GM12878 (cell line): ENCODE results near the gene LTBP3. TPM values are rescaled to one million over a fixed set of nuclear protein-coding genes. Genes with fewer than 3 reads are reported as not detected.

Source experiments
- BCL11A ChIP-seq: IDR thresholded peaks from 2 replicates; pipeline ENCODE4 v1.6.1; 2011; ENCODE audit warnings: low read depth, low read length
- BHLHE40 ChIP-seq, 2 experiments: fragments of 450-650 bp in 1 of 2; IDR thresholded peaks; 2 replicates each; pipeline ENCODE4 v1.6.1; 2011 to 2017; ENCODE audit warnings: low read depth in 2 of 2, borderline replicate concordance in 1 of 2, improper control_type of control experiment in 1 of 2, low read length in 1 of 2, mild to moderate bottlenecking in 1 of 2
- BRCA1 ChIP-seq: IDR thresholded peaks from 2 replicates; pipeline ENCODE4 v1.6.1; 2011; ENCODE audit warnings: low read depth, low read length, improper control_type of control experiment
- NFXL1 ChIP-seq: fragments of 450-650 bp; IDR thresholded peaks from 2 replicates; pipeline ENCODE4 v1.6.1; 2017; ENCODE audit warnings: antibody characterized with exemption, mild to moderate bottlenecking, borderline replicate concordance
- PML ChIP-seq: IDR thresholded peaks from 2 replicates; pipeline ENCODE4 v1.6.1; 2012; ENCODE audit warnings: low read length, inconsistent platforms
- RAD51 ChIP-seq: fragments of 450-650 bp; IDR thresholded peaks from 2 replicates; pipeline ENCODE4 v1.6.1; 2016; ENCODE audit warnings: moderate library complexity, mild to moderate bottlenecking, inconsistent platforms
- RCOR1 ChIP-seq: conservative IDR thresholded peaks from 2 replicates; pipeline ENCODE4 v1.6.1; 2012; ENCODE audit warnings: low read depth, low read length, improper control_type of control experiment
- TCF3 ChIP-seq: IDR thresholded peaks from 2 replicates; pipeline ENCODE4 v1.6.1; 2012; ENCODE audit warnings: low read depth, mild to moderate bottlenecking, low read length, borderline replicate concordance; ENCODE audit not compliant: insufficient read depth
- ZNF384 ChIP-seq: IDR thresholded peaks from 2 replicates; pipeline ENCODE4 v1.6.1; 2012; ENCODE audit warnings: low read depth, mild to moderate bottlenecking, low read length, improper control_type of control experiment, borderline replicate concordance
- polyA plus RNA-seq, 11 experiments: library from polyadenylated mRNA; depleted of rRNA in 4 of 11; unstranded in 6 of 11; stranded (reverse) in 5 of 11; fragments of >200 nt; fragmentation: Nextera tagmentation in 4 of 11; fragmentation: Illumina TruSeq in 1 of 11; extraction: Ambion mirVana in 4 of 11; extraction: Trizol in 1 of 11; gene quantifications; 1 replicate in 1 of 11; 2 replicates in 10 of 11; pipeline versions ENCODE4 v1.2.1 to v1.2.3, GENCODE V29; 2011 to 2016; ENCODE audit warnings: inconsistent platforms in 2 of 11, missing spikeins in 2 of 11, low read depth in 1 of 11
- total RNA-seq, 4 experiments: library from RNA; depleted of rRNA in 3 of 4; stranded (reverse); fragments of >200 nt in 3 of 4; fragmentation: Illumina TruSeq in 1 of 4; extraction: Trizol in 1 of 4; gene quantifications; 2 replicates each; pipeline versions ENCODE4 v1.2.1 to v1.2.3, GENCODE V29; 2013 to 2021
- TF ChIP-seq, protein P1 (sequence below): fragments of 450-650 bp; formaldehyde crosslinking; IDR thresholded peaks from 2 replicates; pipeline ENCODE4 v1.5.0; 2022; ENCODE audit warnings: mild to moderate bottlenecking, missing genetic modification characterization
- TF ChIP-seq, protein P2 (sequence below), 3 experiments: IDR thresholded peaks in 2 of 3; conservative IDR thresholded peaks in 1 of 3; 2 replicates each; pipeline ENCODE4 v1.5.1; 2011; ENCODE audit warnings: low read depth in 3 of 3, low read length in 3 of 3, mild to moderate bottlenecking in 3 of 3, control low read depth in 2 of 3, moderate library complexity in 2 of 3, inconsistent platforms in 1 of 3, mixed read lengths in 1 of 3; ENCODE audit not compliant: control insufficient read depth in 2 of 3, insufficient read depth in 1 of 3; ENCODE audit errors: extremely low read depth in 1 of 3
- TF ChIP-seq, protein P3 (sequence below): fragments of 450-650 bp; IDR thresholded peaks from 2 replicates; pipeline ENCODE4 v1.6.1; 2016; ENCODE audit warnings: mild to moderate bottlenecking
- TF ChIP-seq, protein P4 (sequence below): fragments of 450-650 bp; IDR thresholded peaks from 2 replicates; pipeline ENCODE4 v1.6.1; 2017; ENCODE audit warnings: low read depth, mild to moderate bottlenecking, moderate library complexity
- TF ChIP-seq, protein P5 (sequence below): fragments of 450-650 bp; IDR thresholded peaks from 2 replicates; pipeline ENCODE4 v1.6.1; 2017; ENCODE audit warnings: borderline replicate concordance
- TF ChIP-seq, protein P6 (sequence below): fragments of 450-650 bp; formaldehyde crosslinking; IDR thresholded peaks from 2 replicates; pipeline ENCODE4 v1.4.0; 2022; ENCODE audit warnings: mild to moderate bottlenecking, moderate library complexity

LTBP3 gene
- total and polyA plus RNA-seq, 10 of the 15 experiments (the other 5 are each of a cell fraction or from before 2014, with no cell fraction given), result 2.2 to 12.2 (median 6.2) TPM; not detected in 2

DNA sequence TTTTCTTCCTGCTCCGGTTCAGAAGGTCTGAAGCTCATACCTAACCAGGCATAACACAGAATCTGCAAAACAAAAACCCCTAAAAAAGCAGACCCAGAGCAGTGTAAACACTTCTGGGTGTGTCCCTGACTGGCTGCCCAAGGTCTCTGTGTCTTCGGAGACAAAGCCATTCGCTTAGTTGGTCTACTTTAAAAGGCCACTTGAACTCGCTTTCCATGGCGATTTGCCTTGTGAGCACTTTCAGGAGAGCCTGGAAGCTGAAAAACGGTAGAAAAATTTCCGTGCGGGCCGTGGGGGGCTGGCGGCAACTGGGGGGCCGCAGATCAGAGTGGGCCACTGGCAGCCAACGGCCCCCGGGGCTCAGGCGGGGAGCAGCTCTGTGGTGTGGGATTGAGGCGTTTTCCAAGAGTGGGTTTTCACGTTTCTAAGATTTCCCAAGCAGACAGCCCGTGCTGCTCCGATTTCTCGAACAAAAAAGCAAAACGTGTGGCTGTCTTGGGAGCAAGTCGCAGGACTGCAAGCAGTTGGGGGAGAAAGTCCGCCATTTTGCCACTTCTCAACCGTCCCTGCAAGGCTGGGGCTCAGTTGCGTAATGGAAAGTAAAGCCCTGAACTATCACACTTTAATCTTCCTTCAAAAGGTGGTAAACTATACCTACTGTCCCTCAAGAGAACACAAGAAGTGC lies 60.0 kb downstream of the LTBP3 start (continued):
- TF ChIP-seq, protein P1, sequence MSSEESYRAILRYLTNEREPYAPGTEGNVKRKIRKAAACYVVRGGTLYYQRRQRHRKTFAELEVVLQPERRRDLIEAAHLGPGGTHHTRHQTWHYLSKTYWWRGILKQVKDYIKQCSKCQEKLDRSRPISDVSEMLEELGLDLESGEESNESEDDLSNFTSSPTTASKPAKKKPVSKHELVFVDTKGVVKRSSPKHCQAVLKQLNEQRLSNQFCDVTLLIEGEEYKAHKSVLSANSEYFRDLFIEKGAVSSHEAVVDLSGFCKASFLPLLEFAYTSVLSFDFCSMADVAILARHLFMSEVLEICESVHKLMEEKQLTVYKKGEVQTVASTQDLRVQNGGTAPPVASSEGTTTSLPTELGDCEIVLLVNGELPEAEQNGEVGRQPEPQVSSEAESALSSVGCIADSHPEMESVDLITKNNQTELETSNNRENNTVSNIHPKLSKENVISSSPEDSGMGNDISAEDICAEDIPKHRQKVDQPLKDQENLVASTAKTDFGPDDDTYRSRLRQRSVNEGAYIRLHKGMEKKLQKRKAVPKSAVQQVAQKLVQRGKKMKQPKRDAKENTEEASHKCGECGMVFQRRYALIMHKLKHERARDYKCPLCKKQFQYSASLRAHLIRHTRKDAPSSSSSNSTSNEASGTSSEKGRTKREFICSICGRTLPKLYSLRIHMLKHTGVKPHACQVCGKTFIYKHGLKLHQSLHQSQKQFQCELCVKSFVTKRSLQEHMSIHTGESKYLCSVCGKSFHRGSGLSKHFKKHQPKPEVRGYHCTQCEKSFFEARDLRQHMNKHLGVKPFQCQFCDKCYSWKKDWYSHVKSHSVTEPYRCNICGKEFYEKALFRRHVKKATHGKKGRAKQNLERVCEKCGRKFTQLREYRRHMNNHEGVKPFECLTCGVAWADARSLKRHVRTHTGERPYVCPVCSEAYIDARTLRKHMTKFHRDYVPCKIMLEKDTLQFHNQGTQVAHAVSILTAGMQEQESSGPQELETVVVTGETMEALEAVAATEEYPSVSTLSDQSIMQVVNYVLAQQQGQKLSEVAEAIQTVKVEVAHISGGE (CRISPR knock-in tag), result no peak
- TF ChIP-seq, protein P2, sequence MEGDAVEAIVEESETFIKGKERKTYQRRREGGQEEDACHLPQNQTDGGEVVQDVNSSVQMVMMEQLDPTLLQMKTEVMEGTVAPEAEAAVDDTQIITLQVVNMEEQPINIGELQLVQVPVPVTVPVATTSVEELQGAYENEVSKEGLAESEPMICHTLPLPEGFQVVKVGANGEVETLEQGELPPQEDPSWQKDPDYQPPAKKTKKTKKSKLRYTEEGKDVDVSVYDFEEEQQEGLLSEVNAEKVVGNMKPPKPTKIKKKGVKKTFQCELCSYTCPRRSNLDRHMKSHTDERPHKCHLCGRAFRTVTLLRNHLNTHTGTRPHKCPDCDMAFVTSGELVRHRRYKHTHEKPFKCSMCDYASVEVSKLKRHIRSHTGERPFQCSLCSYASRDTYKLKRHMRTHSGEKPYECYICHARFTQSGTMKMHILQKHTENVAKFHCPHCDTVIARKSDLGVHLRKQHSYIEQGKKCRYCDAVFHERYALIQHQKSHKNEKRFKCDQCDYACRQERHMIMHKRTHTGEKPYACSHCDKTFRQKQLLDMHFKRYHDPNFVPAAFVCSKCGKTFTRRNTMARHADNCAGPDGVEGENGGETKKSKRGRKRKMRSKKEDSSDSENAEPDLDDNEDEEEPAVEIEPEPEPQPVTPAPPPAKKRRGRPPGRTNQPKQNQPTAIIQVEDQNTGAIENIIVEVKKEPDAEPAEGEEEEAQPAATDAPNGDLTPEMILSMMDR (IDR thresholded peaks at IDR 0.05 in 2 of 3, conservative IDR thresholded peaks at IDR 0.05 in 1 of 3; ENCODE audit: control insufficient read depth in 2 of 3, extremely low read depth in 1 of 3, insufficient read depth in 1 of 3, low read depth in 3 of 3, low read length in 3 of 3), result no peak
- TF ChIP-seq TCF3, result 0 out of 2 replicates have a peak, but pooled peaks have one; percentile 20
- no peak for TF ChIP-seq BRCA1
- TF ChIP-seq, protein P3, sequence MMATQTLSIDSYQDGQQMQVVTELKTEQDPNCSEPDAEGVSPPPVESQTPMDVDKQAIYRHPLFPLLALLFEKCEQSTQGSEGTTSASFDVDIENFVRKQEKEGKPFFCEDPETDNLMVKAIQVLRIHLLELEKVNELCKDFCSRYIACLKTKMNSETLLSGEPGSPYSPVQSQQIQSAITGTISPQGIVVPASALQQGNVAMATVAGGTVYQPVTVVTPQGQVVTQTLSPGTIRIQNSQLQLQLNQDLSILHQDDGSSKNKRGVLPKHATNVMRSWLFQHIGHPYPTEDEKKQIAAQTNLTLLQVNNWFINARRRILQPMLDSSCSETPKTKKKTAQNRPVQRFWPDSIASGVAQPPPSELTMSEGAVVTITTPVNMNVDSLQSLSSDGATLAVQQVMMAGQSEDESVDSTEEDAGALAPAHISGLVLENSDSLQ, result 0 out of 2 replicates have a peak, but pooled peaks have one; percentile 4
- no peak for TF ChIP-seq RCOR1
- no peak for TF ChIP-seq RAD51
- no peak for TF ChIP-seq BHLHE40 (IDR thresholded peaks at IDR 0.05; ENCODE audit: borderline replicate concordance in 1 of 2, low read depth in 2 of 2, low read length in 1 of 2)
- TF ChIP-seq PML, result no peak
- TF ChIP-seq ZNF384, result no peak
- TF ChIP-seq, protein P4, sequence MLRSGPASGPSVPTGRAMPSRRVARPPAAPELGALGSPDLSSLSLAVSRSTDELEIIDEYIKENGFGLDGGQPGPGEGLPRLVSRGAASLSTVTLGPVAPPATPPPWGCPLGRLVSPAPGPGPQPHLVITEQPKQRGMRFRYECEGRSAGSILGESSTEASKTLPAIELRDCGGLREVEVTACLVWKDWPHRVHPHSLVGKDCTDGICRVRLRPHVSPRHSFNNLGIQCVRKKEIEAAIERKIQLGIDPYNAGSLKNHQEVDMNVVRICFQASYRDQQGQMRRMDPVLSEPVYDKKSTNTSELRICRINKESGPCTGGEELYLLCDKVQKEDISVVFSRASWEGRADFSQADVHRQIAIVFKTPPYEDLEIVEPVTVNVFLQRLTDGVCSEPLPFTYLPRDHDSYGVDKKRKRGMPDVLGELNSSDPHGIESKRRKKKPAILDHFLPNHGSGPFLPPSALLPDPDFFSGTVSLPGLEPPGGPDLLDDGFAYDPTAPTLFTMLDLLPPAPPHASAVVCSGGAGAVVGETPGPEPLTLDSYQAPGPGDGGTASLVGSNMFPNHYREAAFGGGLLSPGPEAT, result no peak
- no peak for TF ChIP-seq BCL11A
- TF ChIP-seq, protein P5, sequence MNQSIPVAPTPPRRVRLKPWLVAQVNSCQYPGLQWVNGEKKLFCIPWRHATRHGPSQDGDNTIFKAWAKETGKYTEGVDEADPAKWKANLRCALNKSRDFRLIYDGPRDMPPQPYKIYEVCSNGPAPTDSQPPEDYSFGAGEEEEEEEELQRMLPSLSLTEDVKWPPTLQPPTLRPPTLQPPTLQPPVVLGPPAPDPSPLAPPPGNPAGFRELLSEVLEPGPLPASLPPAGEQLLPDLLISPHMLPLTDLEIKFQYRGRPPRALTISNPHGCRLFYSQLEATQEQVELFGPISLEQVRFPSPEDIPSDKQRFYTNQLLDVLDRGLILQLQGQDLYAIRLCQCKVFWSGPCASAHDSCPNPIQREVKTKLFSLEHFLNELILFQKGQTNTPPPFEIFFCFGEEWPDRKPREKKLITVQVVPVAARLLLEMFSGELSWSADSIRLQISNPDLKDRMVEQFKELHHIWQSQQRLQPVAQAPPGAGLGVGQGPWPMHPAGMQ, result no peak
- no peak for TF ChIP-seq NFXL1
- TF ChIP-seq, protein P6, sequence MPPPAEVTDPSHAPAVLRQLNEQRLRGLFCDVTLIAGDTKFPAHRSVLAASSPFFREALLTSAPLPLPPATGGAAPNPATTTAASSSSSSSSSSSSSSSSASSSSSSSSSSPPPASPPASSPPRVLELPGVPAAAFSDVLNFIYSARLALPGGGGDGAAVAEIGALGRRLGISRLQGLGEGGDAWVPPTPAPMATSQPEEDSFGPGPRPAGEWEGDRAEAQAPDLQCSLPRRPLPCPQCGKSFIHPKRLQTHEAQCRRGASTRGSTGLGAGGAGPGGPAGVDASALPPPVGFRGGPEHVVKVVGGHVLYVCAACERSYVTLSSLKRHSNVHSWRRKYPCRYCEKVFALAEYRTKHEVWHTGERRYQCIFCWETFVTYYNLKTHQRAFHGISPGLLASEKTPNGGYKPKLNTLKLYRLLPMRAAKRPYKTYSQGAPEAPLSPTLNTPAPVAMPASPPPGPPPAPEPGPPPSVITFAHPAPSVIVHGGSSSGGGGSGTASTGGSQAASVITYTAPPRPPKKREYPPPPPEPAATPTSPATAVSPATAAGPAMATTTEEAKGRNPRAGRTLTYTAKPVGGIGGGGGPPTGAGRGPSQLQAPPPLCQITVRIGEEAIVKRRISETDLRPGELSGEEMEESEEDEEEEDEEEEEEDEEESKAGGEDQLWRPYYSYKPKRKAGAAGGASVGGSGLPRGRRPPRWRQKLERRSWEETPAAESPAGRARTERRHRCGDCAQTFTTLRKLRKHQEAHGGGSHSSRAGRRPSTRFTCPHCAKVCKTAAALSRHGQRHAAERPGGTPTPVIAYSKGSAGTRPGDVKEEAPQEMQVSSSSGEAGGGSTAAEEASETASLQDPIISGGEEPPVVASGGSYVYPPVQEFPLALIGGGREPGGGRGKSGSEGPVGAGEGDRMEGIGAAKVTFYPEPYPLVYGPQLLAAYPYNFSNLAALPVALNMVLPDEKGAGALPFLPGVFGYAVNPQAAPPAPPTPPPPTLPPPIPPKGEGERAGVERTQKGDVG (CRISPR knock-in tag), result no peak
